Left ventricle myocardium inferior (tissue), 1 donor: Measurements from ENCODE around the gene EEF1AKMT3. TPM values are rescaled to one million over a fixed set of nuclear protein-coding genes. Genes with fewer than 3 reads are reported as not detected.
A peak's percentile ranks its signal among the peaks of the same experiment; 100 is the strongest.

Experiments used
- DNase-seq: peaks from one replicate; pipeline ENCODE4 v3.0.0-alpha.2; 2020
- H3K27ac ChIP-seq: fragments of 200-600 bp; replicated peaks from 2 replicates; pipeline ENCODE4 v1.8.0; 2021
- H3K27me3 ChIP-seq: fragments of 200-600 bp; 2 replicates; pipeline ENCODE4 v1.8.0; 2021; ENCODE audit warnings: low read depth
- H3K36me3 ChIP-seq: fragments of 200-600 bp; 2 replicates; pipeline ENCODE4 v1.8.0; 2021
- H3K4me1 ChIP-seq: fragments of 200-600 bp; 2 replicates; pipeline ENCODE4 v1.8.0; 2021
- H3K4me3 ChIP-seq: fragments of 200-600 bp; 2 replicates; pipeline ENCODE4 v1.8.0; 2021; ENCODE audit warnings: mild to moderate bottlenecking, moderate library complexity
- H3K9me3 ChIP-seq: fragments of 200-600 bp; replicated peaks from 2 replicates; pipeline ENCODE4 v1.8.0; 2021
- CTCF ChIP-seq: fragments of 200-600 bp; IDR thresholded peaks from 2 replicates; pipeline ENCODE4 v1.8.0; 2021; ENCODE audit warnings: antibody characterized with exemption, mild to moderate bottlenecking, borderline replicate concordance
- intact Hi-C: fragments of 100-400 bp; cut with micrococcal nuclease; formaldehyde crosslinking; loops from one replicate; pipeline ENCODE4 v1.11.0; 2022
- microRNA-seq: library from miRNA; unstranded; fragments of <30 nt; microRNA quantifications from one replicate; pipeline ENCODE4 v1.2.0, GENCODE V29; 2020
- total RNA-seq: library from RNA; stranded (reverse); fragmentation: NEBNext Ultra II Directional; extraction: Animal tissue kit (Norgen Biotek cat#: 25700); gene quantifications from one replicate; pipeline ENCODE4 v1.2.1, GENCODE V29; 2021
- donor health status: DM: no; HTN: yes; CAD: no; lungs with severe emphysema.

EEF1AKMT3 gene
- total RNA-seq, 1 donor from 2014 or later: 0.99 TPM

GRCh38 chr12:57826400-57826799 is 54.0 kb downstream of the EEF1AKMT3 start:
- peak overlapping the region; percentile 79 for H3K27ac ChIP-seq
- H3K4me1 ChIP-seq: peaks cover 96% of the 10 kb centered on the region

GRCh38 chr12:57826966-57827365 is 54.6 kb downstream of the EEF1AKMT3 start:
- intact Hi-C loops: no loop called here
- no peak for DNase-seq
- Histone ChIP-seq H3K27ac (peak overlapping the region; percentile 79), H3K4me3 (no peak overlapping the region), H3K36me3 (peaks cover 77% of the 10 kb centered on the region), H3K9me3 (no peaks in the 10 kb centered on the region), H3K27me3 (no peaks in the 10 kb centered on the region), H3K4me1 (peaks cover 96% of the 10 kb centered on the region)
- TF ChIP-seq CTCF: no peak

More at GRCh38 chr12:57826400-57826799, 54.0 kb downstream of the EEF1AKMT3 start:
- Histone ChIP-seq H3K36me3 (peaks cover 83% of the 10 kb centered on the region), H3K9me3 (no peaks in the 10 kb centered on the region), H3K27me3 (no peaks in the 10 kb centered on the region), H3K4me3 (no peak overlapping the region)
- DNase-seq: no peak
- TF ChIP-seq CTCF: no peak
- intact Hi-C loops: no loop called here

GRCh38 chr12:57829025-57829777 is 56.8 kb downstream of the EEF1AKMT3 start:
- Histone ChIP-seq H3K36me3 (peaks cover 55% of the 10 kb centered on the region), H3K4me1 (peaks cover 96% of the 10 kb centered on the region), H3K27me3 (no peaks in the 10 kb centered on the region), H3K4me3 (no peak overlapping the region), H3K9me3 (no peaks in the 10 kb centered on the region), H3K27ac (peak overlapping the region; percentile 100)
- no peak for TF ChIP-seq CTCF
- no peak for DNase-seq
- intact Hi-C loops: no loop called here

- intact Hi-C loops: loop anchor here (5.0 kb wide), 1 partner anchor 67 kb away; no protein-coding TSS in a partner anchor
- H3K9me3 ChIP-seq: no peaks in the 10 kb centered on the region
- no peak for TF ChIP-seq CTCF
- peaks cover 43% of the 10 kb centered on the region for H3K36me3 ChIP-seq
- H3K4me1 ChIP-seq: peaks cover 96% of the 10 kb centered on the region
- H3K27ac ChIP-seq: peak overlapping the region; percentile 100
- no peak for DNase-seq
- H3K4me3 ChIP-seq: peak overlapping the region; percentile 13
- no peaks in the 10 kb centered on the region for H3K27me3 ChIP-seq
Measured at GRCh38 chr12:57830393-57830792, 58.0 kb downstream of the EEF1AKMT3 start.

Small RNA genes lying within 50 kb of the gene (microRNA-seq; reads per million reads assigned to microRNA genes)
- gene MIR26A2: 1,320 reads per million, percentile 87 among the genes with 10 or more reads in this experiment
- not detected for gene MIR6759

Other genes starting within 250 kb of the EEF1AKMT3 start
- gene MBD6, start 249.8 kb upstream of the EEF1AKMT3 start, total RNA-seq: 33.1 TPM
- 87.8 TPM for gene DCTN2, start 225.4 kb upstream of the EEF1AKMT3 start, total RNA-seq
- gene KIF5A, start 222.6 kb upstream of the EEF1AKMT3 start, total RNA-seq: 0.08 TPM
- 12.3 TPM for gene PIP4K2C, start 181.4 kb upstream of the EEF1AKMT3 start, total RNA-seq
- 22.3 TPM for gene DTX3, start 167.8 kb upstream of the EEF1AKMT3 start, total RNA-seq
- 9.7 TPM for gene ARHGEF25, start 161.2 kb upstream of the EEF1AKMT3 start, total RNA-seq
- gene B4GALNT1, start 139.4 kb upstream of the EEF1AKMT3 start, total RNA-seq: 4.7 TPM
- gene OS9, start 78.5 kb upstream of the EEF1AKMT3 start, total RNA-seq: 112 TPM
- gene AGAP2, start 33.9 kb upstream of the EEF1AKMT3 start, total RNA-seq: 6.5 TPM
- 27.2 TPM for gene TSPAN31, start 27.6 kb upstream of the EEF1AKMT3 start, total RNA-seq
- gene CDK4, start 20.3 kb upstream of the EEF1AKMT3 start, total RNA-seq: 41.3 TPM
- gene MARCHF9, start 17.5 kb upstream of the EEF1AKMT3 start, total RNA-seq: 13.8 TPM
- not detected for gene CYP27B1, start 5.5 kb upstream of the EEF1AKMT3 start, total RNA-seq
- 6.8 TPM for gene METTL1, start 509 bp upstream of the EEF1AKMT3 start, total RNA-seq
- 53.7 TPM for gene TSFM, start 10.2 kb downstream of the EEF1AKMT3 start, total RNA-seq
- 2.1 TPM for gene AVIL, start 46.1 kb downstream of the EEF1AKMT3 start, total RNA-seq
- gene CTDSP2, start 74.1 kb downstream of the EEF1AKMT3 start, total RNA-seq: 82.6 TPM
- gene ATP23, start 169.0 kb downstream of the EEF1AKMT3 start, total RNA-seq: 7.4 TPM